ENCODE measurements around the gene SGO1.

The SGO1 gene

GRCh38 chr3:20141851-20142250 lies 44.2 kb downstream of the SGO1 start:
- H3K9ac ChIP-seq (ENCODE audit: low read depth, low read length) = no peak overlapping the region; the same call in 1 of the 2 replicates
- H3K9me3 ChIP-seq (ENCODE audit: control insufficient read depth, insufficient read depth, low read length) = no peaks in the 10 kb centered on the region
- H3K4me1 ChIP-seq (ENCODE audit: insufficient read depth, low read length) = peaks cover 7% of the 10 kb centered on the region
- H3K36me3 ChIP-seq (ENCODE audit: insufficient read depth, low read length) = no peaks in the 10 kb centered on the region

DNA sequence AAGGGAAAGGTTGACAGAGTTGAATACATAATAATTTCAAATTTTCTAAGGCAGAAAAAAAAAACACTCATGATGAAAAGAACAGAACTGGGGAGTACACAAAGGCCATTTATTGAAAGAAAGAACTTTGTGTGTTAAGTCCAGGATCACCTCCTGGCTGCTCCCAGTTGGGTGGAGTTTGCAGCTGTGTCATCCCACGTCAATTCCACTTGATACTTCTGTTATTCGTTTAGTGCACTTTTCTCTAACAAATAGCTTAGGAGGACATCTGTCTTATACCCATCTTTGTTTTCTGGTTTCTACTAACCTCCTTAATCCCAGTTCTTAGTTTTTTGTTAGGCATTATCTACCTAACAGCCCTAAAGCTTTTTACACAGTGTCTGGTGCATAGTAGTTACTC lies 44.7 kb downstream of the SGO1 start:
- Histone ChIP-seq H3K36me3 (ENCODE audit: insufficient read depth, low read length) (no peaks in the 10 kb centered on the region), H3K4me1 (ENCODE audit: insufficient read depth, low read length) (peaks cover 7% of the 10 kb centered on the region), H3K9me3 (ENCODE audit: control insufficient read depth, insufficient read depth, low read length) (no peaks in the 10 kb centered on the region), H3K9ac (ENCODE audit: low read depth, low read length) (no peak overlapping the region)

DNA sequence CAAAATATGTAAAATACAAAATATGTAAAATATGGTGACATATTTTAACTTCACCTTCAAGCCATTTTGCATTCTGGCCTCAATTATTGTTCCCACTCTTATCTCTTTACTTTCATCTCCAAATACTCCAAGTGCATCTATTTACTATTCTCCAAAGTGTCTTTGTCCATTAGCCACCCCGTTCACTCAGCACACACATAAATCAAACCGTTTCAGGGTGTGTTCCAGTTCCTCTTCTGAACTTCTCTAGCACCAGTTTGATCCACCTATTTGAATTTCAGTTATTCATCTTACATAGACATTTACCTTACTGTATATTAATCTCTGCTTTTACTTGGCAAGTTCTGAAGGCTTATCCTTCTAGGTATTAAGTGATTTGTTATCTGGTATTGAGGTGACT lies 45.1 kb downstream of the SGO1 start:
- Histone ChIP-seq H3K4me1 (ENCODE audit: insufficient read depth, low read length) (peaks cover 7% of the 10 kb centered on the region), H3K9ac (ENCODE audit: low read depth, low read length) (no peak overlapping the region), H3K9me3 (ENCODE audit: control insufficient read depth, insufficient read depth, low read length) (no peaks in the 10 kb centered on the region), H3K36me3 (ENCODE audit: insufficient read depth, low read length) (no peaks in the 10 kb centered on the region)

- Histone ChIP-seq H3K36me3 (ENCODE audit: insufficient read depth, low read length) (no peaks in the 10 kb centered on the region), H3K4me1 (ENCODE audit: insufficient read depth, low read length) (peaks cover 7% of the 10 kb centered on the region), H3K9ac (ENCODE audit: low read depth, low read length) (no peak overlapping the region), H3K9me3 (ENCODE audit: control insufficient read depth, insufficient read depth, low read length) (no peaks in the 10 kb centered on the region)
Measured at GRCh38 chr3:20137647-20138046, 48.4 kb downstream of the SGO1 start.

GRCh38 chr3:20136231-20136630 lies 49.8 kb downstream of the SGO1 start:
- Histone ChIP-seq H3K9ac (ENCODE audit: low read depth, low read length) (no peak overlapping the region), H3K36me3 (ENCODE audit: insufficient read depth, low read length) (no peaks in the 10 kb centered on the region), H3K4me1 (ENCODE audit: insufficient read depth, low read length) (0 out of 2 replicates have a peak, but pooled peaks cover under 1% of the 10 kb centered on the region), H3K9me3 (ENCODE audit: control insufficient read depth, insufficient read depth, low read length) (no peaks in the 10 kb centered on the region)

DNA sequence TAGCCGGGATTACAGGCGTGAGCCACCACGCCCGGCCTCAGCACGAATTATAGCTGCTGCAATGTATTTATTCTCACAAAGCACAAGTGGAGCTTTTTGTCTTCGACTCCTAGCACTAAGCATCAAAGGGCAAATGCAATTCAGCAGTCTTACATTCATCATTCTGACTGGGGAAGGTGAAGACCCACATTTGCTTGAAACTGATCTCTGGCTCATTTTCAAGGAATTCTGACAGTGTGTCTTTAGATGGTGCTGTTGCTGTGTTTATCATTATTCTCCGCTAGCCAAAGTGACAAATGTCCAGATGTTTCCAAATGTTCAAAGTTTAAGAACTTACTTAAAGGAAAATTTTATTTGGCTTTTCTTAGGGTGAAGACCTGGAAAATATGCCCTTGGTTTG lies 55.9 kb downstream of the SGO1 start:
- Histone ChIP-seq H3K9me3 (ENCODE audit: control insufficient read depth, insufficient read depth, low read length) (no peaks in the 10 kb centered on the region), H3K9ac (ENCODE audit: low read depth, low read length) (no peak overlapping the region), H3K4me1 (ENCODE audit: insufficient read depth, low read length) (no peaks in the 10 kb centered on the region), H3K36me3 (ENCODE audit: insufficient read depth, low read length) (no peaks in the 10 kb centered on the region)

DNA sequence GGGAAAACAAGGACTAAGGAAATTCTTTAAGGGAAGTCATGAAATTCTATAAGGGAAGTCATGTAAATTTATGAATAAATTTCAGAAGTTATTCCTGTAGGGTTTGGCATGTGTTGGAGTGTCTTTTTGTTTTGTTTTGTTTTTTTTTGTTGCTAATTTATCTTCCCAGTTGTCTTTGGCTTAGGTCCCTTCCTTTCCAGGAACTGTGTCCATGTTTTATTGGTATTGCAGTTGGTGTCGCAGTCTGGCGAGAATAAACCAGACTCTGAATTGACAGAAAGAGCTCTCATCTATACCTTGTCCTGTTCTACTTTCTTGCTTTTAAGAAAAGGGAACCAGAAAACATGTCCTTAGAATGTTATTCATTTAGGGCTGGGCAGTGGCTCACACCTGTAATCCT lies 57.6 kb downstream of the SGO1 start:
- Histone ChIP-seq H3K36me3 (ENCODE audit: insufficient read depth, low read length) (no peaks in the 10 kb centered on the region), H3K4me1 (ENCODE audit: insufficient read depth, low read length) (no peaks in the 10 kb centered on the region), H3K9me3 (ENCODE audit: control insufficient read depth, insufficient read depth, low read length) (no peaks in the 10 kb centered on the region), H3K9ac (ENCODE audit: low read depth, low read length) (no peak overlapping the region)

- Histone ChIP-seq H3K36me3 (ENCODE audit: insufficient read depth, low read length) (no peaks in the 10 kb centered on the region), H3K9ac (ENCODE audit: low read depth, low read length) (no peak overlapping the region), H3K9me3 (ENCODE audit: control insufficient read depth, insufficient read depth, low read length) (no peaks in the 10 kb centered on the region), H3K4me1 (ENCODE audit: insufficient read depth, low read length) (no peaks in the 10 kb centered on the region)
Measured at GRCh38 chr3:20125897-20126296, 60.1 kb downstream of the SGO1 start.

GRCh38 chr3:20125289-20125688 lies 60.7 kb downstream of the SGO1 start:
- no peaks in the 10 kb centered on the region for H3K4me1 ChIP-seq (ENCODE audit: insufficient read depth, low read length)
- no peaks in the 10 kb centered on the region for H3K36me3 ChIP-seq (ENCODE audit: insufficient read depth, low read length)
- H3K9me3 ChIP-seq (ENCODE audit: control insufficient read depth, insufficient read depth, low read length) = no peaks in the 10 kb centered on the region
- no peak overlapping the region for H3K9ac ChIP-seq (ENCODE audit: low read depth, low read length)

DNA sequence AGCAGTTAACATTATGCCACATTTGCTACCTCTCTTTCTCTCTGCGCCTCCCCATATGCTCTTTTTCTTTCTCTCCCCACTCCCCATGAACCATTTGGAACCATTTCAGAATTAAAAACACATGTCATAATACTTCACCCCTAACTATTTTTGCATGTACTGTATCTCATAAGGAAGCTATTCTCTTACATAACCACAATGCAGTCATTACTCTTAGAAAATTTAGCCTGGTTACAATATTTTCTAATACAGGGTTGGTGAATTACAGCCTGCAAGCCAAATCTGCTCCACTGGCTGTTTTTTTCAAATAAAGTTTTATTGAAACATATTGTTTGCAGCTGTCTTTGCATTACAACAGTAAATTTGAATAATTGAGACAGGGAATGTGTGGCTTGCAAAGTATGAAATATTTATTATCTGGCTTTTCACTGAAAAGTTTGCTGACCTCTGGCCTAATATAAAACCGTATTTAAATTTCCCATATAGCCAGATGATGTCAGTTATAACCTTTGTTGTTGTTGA lies 62.8 kb downstream of the SGO1 start:
- H3K9me3 ChIP-seq (ENCODE audit: control insufficient read depth, insufficient read depth, low read length) = no peaks in the 10 kb centered on the region
- H3K9ac ChIP-seq (ENCODE audit: low read depth, low read length) = no peak overlapping the region
- no peaks in the 10 kb centered on the region for H3K4me1 ChIP-seq (ENCODE audit: insufficient read depth, low read length)
- H3K36me3 ChIP-seq (ENCODE audit: insufficient read depth, low read length) = no peaks in the 10 kb centered on the region

- H3K9me3 ChIP-seq (ENCODE audit: control insufficient read depth, insufficient read depth, low read length) = no peaks in the 10 kb centered on the region
- no peaks in the 10 kb centered on the region for H3K36me3 ChIP-seq (ENCODE audit: insufficient read depth, low read length)
- no peak overlapping the region for H3K9ac ChIP-seq (ENCODE audit: low read depth, low read length)
- H3K4me1 ChIP-seq (ENCODE audit: insufficient read depth, low read length) = no peaks in the 10 kb centered on the region
Measured at GRCh38 chr3:20121088-20121487, 64.9 kb downstream of the SGO1 start.

Data from ES-I3 (cell line).